CD1c-positive myeloid dendritic cell (primary cell): ENCODE data around the gene ZNF341.
A peak's percentile ranks its signal among the peaks of the same experiment; 100 is the strongest.
"Not testable (repeated sequence)": the region's sequence is repeated elsewhere in the genome, so short reads cannot be mapped to it uniquely, and the experiment has no call there.

ENCODE experiments used
- DNase-seq: peaks from one replicate; pipeline ENCODE4 v3.0.0-alpha.2; 2016; ENCODE audit errors: extremely low spot score

Gene ZNF341

DNA sequence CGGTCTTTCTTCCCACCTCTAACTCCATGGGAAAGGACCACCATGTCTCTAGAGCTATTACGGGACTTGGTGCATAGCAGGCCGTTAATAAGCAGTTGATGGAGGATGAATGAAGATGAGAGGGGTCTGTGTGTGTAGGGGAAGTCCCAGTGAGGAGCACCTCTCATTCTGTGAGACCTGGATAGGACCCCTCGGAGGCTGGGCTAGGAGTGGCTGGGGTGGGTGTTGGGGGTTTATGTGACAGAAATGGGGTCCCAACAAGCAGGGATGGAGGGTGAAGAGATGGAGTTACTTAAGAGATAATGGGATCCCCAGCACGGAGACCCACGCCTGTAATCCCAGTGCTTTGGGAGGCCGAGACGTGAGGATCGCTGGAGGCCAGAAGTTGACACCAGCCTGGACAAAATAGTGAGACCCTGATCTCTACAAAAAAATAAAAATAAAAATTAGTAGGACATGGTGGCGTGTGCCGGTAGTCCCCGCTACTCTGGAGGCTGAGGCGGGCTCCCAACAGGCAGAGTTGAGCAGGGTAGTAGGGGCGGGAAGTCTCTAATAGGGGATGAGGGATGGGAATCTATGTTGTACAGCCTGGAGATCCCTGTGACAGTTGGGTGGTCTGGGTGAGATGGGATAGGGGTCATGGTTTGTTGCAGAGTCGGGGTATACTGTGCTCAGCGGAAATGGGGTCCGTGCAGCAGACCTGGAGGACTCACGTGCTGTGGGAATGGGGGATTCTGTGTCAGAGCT lies 677 bp upstream of the ZNF341 start:
- no peak for DNase-seq

DNA sequence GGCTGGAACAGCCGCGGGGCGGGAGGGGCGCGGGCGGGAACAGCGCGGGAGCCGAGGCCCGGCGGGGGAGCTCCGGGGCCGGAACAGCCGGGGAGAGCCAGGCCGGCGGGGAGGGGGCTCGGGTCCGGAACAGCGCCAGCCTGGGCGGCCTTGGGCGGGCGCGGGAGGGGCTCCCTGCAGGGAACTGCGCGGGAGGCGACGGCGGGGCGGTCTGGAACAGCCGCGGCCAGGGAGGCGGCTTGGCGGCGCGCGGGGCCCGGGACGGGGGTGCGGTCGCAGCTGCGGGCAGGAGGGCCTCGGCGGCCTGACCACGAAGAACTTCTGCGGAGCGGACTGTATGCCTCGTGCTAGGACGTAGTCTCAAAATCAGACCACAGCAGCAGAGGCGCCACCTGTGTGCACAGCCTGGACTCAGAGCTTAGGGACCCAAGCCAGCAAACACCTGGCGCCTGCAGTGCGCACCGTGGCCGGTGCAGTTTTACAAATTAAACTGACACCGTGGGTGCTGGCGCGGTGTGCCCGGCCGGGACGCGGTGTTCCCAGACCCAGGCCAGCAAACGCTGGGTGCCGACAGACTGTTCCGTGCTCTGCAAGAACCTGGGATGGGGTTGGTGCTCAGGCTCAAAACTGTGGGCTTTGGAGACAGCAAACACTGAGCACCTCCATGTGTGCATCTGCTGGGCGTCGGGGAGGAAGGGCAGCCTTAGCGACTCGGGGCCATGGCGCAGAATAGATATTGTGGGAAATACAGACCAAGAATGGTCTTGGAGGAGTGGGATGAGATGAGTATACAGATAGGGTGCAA lies 572 bp downstream of the ZNF341 start:
- no peak for DNase-seq

DNA sequence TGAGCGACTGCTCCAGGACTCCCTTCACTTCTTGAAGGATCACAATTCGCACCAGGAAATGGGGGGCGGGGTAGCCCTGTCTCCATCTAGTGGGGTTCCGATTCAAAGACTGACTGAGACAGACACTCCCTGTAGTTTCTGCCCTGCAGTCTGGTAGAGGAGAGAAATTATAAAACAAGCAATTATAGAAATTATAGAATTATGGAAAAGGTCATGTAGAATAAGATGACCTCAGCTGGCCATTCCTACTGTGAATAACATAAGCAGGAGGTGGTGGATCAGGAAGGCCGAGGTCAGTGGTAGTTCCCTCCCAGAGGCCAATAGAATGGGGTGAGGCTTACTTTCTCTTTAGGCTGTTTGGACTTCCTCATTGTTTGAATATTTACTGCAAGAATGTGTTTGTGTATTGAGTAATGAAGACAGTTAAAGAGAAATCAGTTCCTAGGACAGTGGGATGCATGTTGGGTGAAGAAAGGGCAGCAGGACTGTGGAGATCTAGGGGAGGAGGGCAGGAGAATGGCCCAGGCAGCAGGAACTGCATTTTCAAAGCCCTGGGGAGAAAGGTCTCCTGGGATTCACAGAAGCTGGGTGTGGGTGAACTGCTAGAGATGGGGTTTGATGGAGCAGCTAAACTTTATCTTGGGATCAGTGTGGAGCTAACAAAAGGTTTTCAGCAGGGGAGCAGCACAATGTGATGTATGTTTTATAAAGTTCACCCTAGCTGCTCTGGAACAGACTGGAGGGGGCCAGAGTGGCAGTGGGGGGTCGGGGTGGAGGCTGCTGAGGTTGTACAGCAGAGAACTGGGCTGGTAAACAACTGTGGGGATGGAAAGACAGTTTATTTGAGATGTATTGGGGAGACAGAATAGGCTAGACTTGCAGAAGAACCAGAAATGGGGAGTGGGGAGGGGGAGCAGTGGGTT lies 2.1 kb downstream of the ZNF341 start:
- DNase-seq: peak; percentile 83

DNA sequence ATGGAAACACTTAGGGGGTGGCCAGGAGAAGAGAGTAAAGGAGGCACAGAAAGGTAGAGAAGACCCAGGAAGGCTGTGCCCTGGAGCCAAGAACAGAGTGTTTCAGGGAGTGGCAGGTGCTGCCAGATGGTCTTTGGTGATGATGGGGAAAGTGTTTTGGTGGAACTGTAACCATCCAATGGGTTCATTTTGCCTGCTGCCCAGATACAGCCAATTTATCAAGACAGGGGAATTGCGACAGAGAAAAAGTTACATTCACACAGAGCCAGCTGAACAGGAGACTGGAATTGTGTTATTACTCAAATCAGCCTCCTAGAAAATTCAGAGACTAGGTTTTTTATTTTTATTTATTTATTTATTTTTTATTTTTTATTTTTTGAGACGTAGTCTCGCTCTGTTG lies 5.2 kb downstream of the ZNF341 start:
- no peak for DNase-seq

DNA sequence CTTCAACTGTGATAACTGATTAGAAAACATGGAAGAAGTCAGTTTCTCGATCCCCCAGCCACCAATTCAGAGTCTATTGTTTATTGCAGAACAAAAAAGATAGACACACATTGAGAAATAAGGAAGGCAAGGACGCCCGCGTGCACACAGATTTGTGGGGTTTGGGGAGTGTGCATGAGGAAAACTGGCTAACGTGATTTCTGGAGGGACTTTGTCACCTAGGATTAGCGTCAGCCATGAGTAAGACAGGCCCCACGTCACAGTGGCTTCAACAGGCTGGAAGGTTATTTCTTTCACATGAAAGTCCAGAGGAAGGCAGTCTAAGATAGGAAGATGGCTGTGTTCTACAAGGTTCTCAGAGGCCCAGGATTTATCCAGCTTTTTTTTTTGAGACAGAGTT lies 7.7 kb downstream of the ZNF341 start:
- DNase-seq: no peak

DNA sequence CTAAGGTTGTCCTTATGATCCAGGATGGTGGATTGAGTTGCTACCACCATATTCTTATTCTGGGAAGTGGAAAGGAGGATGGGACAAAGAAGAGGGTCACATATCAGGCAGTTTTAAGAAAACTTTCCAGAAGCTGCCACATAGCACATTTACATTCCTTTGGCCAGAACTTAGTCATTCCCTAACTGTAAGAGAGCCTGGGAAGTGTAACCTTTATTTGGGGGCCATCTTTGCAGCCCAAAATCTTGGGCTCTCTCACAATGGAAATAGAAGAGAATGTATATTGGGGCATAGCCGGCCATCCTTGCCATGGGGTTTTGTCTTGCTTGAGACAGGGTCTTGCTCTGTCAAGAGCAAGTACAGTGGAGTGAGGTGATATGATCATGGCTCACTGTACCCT lies 8.4 kb downstream of the ZNF341 start:
- no peak for DNase-seq

DNA sequence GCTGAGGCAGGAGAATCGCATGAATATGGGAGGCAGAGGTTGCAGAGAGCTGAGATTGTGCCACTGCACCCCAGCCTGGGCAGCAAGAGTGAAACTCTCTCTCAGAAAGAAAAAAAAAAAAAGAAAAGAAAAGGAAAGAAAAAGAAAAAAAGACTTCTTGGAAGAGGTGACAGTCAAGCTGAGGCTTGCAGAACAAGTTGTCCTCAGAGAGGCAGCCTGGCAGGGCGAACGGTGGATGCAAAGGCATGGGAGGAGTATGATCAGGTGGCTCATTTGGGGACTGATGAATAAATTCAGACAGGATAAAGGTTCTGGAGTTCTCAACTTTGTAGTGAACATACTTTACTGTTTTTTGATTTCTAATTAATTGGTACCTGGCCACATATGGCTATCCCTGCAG lies 12.4 kb downstream of the ZNF341 start:
- no peak for DNase-seq

DNA sequence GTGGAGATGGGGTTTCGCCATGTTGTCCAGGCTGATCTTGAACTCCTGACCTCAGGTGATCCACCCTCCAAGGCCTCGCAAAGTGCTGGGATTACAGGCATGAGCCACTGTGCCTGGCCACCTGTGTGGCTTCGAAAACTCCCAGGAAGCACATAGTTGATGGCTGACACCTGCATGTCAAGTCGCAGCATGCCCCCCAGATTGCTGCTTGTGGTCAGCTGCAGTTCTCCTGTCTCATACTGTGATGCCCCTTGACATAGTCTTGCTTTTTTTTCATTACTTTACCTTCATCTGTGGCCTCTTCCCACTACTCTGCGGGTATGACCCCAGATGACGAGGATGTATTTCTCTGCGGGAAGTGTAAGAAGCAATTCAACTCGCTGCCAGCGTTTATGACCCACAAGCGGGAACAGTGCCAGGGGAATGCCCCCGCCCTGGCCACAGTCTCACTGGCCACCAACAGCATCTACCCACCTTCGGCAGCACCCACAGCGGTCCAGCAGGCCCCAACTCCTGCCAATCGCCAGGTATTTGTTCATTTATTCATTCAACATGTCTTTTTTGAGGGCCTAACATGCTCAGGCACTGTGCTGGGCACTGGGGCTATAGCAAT lies 13.1 kb downstream of the ZNF341 start:
- no peak for DNase-seq

DNA sequence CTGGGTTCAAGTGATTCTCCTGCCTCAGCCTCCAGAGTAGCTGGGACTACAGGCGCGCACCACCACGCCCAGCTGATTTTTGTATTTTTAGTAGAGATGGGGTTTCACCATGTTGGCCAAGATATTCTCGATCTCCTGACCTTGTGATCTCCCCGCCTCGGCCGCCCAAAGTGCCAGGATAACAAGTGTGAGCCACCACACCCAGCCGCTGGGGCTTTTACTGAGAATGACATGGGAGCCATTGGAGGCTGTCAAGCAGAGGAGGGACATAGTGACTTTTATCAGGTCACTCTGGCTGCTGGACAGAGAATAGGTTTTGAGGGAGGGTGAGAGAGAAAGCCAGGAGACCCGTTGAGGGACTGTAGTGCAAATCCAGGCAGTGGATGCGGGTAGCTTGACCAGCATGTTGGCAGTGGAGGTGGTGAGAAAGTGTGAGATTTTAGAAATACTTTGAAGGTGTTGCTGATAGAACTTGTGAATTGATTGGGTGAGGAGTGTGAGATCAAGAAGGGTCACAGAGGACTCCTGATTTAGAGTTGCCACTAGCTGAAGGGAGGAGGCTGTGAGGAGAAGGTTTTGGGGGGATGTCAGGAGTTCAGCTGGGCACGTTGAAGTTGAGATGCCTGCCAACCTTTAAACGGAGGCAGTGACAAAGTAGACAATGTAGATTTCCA lies 14.7 kb downstream of the ZNF341 start:
- DNase-seq: no peak

DNA sequence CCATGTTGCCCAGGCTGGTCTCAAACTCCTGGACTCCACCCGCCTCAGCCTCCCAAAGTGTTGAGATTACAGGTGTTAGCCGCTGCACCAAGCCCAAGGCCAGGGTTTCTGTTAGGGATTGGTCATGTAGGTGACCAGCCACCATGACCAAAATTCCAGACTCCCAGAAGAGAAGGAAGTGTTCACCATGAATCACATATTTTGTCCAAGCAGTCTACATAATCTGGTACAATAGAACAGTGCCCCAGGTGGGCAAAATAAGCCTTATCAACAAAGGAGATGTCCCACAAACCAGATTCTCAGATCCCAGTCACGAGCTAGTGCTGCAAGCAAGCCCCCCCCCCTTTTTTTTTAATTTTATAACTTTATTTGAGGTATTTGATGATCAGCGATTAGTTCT lies 20.0 kb downstream of the ZNF341 start:
- DNase-seq: no peak

DNA sequence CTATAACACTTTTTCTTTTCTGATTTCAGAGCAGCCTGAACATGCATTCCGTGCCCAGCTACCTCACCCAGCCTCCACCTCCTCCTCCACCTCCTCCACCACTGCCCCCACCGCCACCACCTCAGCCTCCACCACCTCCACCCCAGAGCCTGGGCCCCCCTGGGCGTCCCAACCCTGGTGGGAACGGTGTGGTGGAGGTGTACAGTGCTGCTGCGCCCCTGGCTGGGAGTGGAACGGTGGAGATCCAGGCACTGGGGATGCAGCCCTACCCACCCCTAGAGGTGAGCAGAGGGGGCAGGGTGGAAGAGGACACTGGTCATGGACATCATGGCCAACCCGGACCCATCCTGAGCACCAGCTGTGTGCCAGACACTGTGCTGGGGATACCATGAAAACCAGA lies 21.3 kb downstream of the ZNF341 start:
- DNase-seq: no peak

DNA sequence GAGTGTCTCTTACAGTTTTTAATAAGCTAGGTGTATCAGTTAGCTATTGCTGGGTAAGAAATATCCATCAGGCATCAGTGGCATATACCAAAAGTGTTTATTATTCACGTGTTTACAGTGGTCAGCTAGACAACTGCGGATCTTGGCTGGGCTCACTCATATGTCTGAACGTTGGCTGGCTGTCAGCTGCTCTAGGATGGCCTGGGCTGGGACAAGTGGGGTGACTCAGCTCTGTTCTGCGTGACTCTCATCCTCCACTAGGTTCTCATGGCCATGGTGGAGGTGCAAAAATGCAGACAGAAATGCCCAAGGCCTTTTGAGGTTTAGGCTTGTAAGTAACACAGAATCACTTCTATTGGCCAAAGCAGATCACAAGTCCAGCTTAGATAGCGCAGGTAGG lies 22.0 kb downstream of the ZNF341 start:
- DNase-seq: no peak

DNA sequence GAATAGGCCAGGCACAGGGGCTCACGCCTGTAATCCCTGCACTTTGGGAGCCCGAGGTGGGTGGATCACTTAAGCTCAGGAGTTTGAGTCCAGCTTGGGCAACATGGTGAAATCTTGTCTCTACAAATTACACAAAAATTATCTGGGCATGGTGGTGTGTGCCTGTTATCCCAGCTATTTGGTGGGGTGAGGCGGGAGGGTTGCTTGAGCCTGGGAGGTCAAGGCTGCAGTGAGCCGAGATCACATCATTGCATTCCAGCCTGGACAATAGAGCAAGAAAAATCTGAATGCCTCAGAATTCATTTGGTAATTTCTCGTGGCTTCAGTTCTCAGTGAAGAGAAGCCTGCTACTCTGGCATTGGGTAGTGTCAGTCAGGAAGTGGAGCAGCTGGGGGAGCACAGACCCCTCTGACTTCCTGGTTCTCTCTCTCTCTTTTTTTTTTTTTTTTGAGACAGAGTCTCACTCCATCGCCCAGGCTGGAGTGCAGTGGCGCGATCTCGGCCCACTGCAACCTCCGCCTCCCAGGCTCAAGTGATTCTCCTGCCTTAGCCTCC lies 24.2 kb downstream of the ZNF341 start:
- DNase-seq: not testable (repeated sequence)

DNA sequence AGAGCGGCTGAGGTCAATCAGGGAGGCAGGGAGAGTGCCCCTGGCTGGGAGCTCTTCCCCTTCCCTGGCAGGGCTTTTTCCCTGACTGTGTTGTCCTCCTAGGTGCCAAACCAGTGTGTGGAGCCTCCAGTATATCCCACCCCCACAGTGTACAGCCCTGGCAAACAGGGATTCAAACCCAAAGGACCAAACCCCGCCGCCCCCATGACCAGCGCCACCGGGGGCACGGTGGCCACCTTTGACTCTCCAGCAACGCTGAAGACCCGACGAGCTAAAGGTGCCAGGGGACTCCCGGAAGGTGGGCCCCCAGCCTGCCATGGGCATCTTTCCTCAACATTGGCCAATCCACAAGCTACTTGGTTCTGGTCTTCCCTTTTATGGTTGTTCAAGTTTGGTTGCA lies 25.2 kb downstream of the ZNF341 start:
- DNase-seq: no peak

DNA sequence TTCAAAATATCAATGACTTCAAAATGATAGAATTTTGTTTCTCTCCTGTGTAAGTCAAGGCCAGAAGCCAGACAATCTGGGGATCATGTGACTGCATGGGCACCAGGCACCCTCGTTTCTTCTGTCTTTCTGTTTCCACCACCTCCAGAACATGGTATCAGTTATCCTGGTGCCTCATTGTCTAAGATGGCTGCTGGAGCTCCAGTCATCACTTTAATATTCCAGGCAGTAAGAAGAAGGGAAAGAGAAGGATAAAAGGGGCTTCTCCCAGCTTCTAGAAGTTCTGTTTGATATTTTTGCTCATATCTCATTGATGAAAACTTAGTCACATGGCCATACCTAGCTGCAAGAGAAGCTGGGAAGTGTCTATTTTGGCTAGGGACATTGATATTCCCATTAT lies 25.7 kb downstream of the ZNF341 start:
- DNase-seq: no peak

DNA sequence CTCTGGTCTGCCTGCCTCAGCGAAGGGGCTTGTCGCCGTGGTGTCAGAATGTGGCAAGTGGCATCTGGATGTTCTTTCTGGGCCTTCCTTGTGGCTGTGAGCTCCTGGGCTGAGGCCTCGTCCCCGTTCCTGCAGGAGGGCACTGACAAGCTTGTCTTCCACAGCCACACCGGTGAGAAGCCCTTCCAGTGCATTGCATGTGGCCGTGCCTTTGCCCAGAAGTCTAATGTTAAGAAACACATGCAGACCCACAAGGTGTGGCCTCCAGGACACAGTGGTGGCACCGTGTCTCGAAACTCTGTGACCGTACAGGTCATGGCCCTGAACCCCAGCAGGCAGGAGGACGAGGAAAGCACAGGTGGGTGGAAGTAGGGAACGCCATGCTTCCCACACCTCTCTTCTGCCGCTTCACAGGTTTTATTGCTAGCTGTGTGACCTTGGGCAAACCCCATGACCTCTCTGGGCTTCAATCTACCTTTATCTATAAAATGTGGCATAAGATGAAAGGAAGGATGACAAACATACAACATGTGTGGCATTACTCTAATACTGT lies 30.0 kb downstream of the ZNF341 start:
- no peak for DNase-seq

DNA sequence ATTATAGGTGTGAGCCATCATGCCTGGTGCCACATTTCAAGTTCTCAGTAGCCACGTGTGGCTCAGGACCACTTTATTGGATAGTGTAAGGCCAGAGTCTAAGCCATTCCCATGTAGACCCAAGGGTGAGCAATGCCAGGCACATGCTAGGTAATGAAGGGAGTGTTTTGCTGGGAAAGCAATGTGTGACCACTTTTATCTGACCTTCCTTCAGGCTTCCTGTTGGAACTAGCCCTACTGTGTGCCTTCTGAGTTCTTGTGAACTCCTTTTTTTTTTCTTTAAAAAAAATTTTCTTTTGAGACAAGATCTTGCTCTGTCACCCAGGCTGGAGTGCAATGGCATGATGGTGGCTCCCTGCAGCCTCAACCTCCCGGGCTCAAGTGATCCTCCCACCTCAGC lies 33.3 kb downstream of the ZNF341 start:
- no peak for DNase-seq

DNA sequence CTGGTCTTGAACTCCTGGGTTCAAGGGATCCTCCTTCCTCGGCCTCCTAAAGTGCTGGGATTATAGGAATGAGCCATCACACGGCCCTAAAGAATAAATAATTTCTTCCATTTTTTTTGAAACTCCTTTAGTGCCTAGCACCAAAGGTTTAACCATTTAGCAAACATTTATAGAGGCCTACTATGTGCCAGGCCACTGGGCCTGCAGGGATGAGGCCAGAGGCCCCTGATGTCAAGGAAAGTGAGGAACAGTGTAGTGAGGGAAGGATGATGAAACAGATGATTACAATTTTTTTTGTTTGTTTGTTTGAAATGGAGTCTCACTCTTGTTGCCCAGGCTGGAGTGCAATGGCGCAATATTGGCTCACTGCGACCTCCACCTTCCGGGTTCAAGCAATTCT lies 33.8 kb downstream of the ZNF341 start:
- no peak for DNase-seq

DNA sequence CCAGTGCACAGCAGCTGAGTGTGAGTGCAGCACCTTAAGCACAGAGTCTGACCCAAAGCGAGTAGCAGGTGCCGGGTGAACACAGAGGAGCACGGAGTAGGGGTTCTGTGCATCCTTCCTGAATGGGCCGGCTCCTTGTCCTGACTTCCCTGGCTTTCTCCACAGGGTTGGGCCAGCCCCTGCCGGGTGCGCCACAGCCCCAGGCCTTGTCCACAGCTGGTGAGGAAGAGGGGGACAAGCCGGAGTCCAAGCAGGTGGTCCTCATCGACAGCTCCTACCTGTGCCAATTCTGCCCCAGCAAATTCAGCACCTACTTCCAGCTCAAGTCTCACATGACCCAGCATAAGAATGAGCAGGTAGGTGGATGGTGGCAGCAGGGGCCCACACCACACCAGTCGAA lies 34.9 kb downstream of the ZNF341 start:
- no peak for DNase-seq

DNA sequence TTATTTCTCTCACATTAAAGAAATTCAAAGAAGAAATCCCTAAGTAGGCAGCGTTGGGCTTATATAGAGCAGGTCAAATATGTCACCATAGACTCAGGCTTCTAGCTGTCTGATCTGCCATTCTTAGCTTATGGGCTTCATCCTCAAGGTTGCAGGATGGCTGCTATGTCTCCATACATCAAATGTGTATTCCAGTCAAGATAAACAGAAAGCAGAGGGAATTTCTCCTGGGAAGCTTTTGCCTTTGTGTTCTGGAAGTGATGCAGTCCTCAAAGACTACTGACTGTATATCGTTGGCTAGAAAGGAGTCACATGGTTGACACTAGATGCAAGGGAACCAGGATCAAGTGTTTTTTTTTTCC lies 36.0 kb downstream of the ZNF341 start:
- DNase-seq: no peak

DNA sequence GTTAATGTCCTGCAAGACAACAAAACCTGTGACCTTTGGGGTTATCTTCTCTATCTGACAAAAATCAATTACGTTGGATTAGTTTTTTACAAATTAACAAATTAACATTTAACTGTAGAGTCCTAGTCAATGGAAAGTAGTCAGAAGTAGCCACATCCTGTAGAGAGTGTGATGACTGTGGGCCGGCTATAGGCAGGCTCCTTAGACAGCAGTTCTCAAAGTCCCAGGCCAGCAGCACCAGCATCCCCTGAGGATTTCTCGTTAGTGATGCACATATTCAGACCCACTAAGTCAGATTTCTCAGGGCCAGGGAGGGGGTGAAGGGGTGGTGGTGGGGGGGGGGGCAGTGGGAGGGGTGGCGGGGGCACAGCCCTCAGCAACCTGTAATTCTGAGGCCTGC lies 37.2 kb downstream of the ZNF341 start:
- DNase-seq: no peak
